ENCODE data around the gene DUOXA1. TPM values are rescaled to one million over a fixed set of nuclear protein-coding genes. Genes with fewer than 3 reads are reported as not detected.

The DUOXA1 gene
- total RNA-seq, 1 experiment from 2014 or later: 0.09 TPM

DNA sequence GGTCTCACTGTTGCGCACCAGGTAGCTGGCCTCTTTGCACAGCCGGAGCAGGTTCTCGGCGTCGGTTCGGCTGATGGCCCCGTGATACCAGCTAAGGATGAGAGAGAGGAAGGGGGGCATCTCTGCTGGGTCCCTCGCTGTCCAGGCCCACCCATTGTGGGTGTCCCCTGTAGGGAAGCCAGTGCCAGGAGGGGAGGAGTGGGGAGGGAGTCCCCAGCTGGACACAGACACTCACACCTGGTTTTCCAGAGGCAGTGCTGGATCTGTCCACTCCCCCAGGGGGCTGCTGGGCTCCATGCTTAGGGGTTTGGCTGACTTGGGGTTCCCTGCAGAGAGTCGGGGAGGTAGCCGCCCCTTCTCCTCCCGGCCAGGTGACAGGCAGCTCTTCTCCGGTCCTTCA is 42.2 kb upstream of the DUOXA1 start:
- no peak overlapping the region for H3K27ac Mint-ChIP-seq
- POLR2A ChIA-PET: interaction anchor here (1.0 kb wide), 2 partner anchors 9 to 15 kb away, joined by 3 read pairs; no protein-coding TSS in a partner anchor

DNA sequence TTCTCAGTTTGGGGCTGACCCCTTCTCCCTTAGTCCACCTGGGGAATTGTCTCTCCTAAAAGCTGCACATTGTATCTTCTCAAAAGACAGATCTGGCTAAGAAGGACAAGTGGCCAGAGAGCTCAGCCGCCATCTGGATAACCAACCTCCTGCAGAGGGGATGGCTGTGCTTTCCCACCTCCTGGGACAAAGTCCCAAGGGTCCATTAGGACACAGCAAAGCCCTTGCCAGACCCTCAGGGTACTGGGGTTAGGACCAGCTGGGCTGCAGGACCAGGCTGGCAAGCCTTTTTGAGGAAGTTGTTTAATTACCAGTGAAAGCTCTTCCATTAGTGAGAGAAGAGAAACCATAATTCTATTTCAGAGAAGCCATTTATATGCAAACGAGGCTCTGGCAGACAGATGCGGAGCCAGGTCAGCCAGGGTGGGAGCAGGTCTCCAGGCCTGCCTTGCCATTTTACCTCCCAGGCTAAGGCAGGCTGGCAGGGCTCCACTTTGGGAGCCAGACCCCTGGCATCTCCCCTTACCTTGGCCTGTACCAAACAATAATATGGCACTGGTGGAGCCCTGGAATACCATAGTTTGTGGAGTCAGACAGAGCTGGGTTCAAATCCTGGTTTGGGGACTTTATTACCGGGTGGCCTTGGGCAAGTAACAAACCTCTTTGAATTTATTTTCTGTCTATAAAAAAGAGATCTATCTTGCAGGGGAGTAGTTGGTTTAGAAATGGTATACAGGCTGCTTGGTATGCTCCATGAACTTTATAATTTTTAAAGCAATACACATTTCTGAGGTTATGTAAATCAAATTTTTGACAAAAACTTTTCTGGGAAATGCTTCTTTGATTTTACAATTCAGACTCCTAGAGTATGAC is 40.2 kb upstream of the DUOXA1 start:
- Mint-ChIP-seq H3K36me3 (peaks cover 9% of the 10 kb centered on the region), H3K4me3 (no peak overlapping the region; the same call in 1 of the 2 replicates), H3K27me3 (ENCODE audit: low read depth) (no peaks in the 10 kb centered on the region; the same call in 1 of the 2 replicates), H3K4me1 (peaks cover 51% of the 10 kb centered on the region), H3K9me3 (no peaks in the 10 kb centered on the region), H3K27ac (peak overlapping the region; percentile 29; the same call in 1 of the 2 replicates)
- CTCF ChIA-PET: interaction anchor here (1.0 to 2.6 kb wide), 4 partner anchors 10 to 52 kb away, joined by 5 to 13 read pairs (median 5); no protein-coding TSS in a partner anchor
- DNase-seq (ENCODE audit: low spot score) (no peak), ATAC-seq (peak; percentile 5; the same call in 1 of the 2 replicates)
- TF ChIP-seq MXD4 (CRISPR knock-in tag; IDR thresholded peaks at IDR 0.05; ENCODE audit: borderline replicate concordance) (no peak), ZNF423 (CRISPR knock-in tag; IDR thresholded peaks at IDR 0.05) (0 out of 2 replicates have a peak, but pooled peaks have one; percentile 14)
- POLR2A ChIA-PET: interaction anchor here (3.6 kb wide), 1 partner anchor 17 kb away, joined by 23 read pairs; the partner anchor contains the start of gene SHF

More for the DNA sequence above, 42.2 kb upstream of the DUOXA1 start:
- Mint-ChIP-seq H3K4me3 (no peak overlapping the region), H3K4me1 (peaks cover 39% of the 10 kb centered on the region), H3K36me3 (peaks cover 21% of the 10 kb centered on the region), H3K9me3 (no peaks in the 10 kb centered on the region), H3K27me3 (ENCODE audit: low read depth) (no peaks in the 10 kb centered on the region)
- DNase-seq (ENCODE audit: low spot score) (no peak), ATAC-seq (no peak)
- TF ChIP-seq ZSCAN18 (CRISPR knock-in tag; IDR thresholded peaks at IDR 0.05) (no peak), ZNF425 (CRISPR knock-in tag; conservative IDR thresholded peaks at IDR 0.05) (no peak), ZNF423 (CRISPR knock-in tag; IDR thresholded peaks at IDR 0.05) (no peak), ZNF396 (CRISPR knock-in tag; IDR thresholded peaks at IDR 0.05; ENCODE audit: borderline replicate concordance) (no peak)
- CTCF ChIA-PET: interaction anchor here (1.0 to 1.4 kb wide), 2 partner anchors 9 to 54 kb away, joined by 4 to 6 read pairs; no protein-coding TSS in a partner anchor

DNA sequence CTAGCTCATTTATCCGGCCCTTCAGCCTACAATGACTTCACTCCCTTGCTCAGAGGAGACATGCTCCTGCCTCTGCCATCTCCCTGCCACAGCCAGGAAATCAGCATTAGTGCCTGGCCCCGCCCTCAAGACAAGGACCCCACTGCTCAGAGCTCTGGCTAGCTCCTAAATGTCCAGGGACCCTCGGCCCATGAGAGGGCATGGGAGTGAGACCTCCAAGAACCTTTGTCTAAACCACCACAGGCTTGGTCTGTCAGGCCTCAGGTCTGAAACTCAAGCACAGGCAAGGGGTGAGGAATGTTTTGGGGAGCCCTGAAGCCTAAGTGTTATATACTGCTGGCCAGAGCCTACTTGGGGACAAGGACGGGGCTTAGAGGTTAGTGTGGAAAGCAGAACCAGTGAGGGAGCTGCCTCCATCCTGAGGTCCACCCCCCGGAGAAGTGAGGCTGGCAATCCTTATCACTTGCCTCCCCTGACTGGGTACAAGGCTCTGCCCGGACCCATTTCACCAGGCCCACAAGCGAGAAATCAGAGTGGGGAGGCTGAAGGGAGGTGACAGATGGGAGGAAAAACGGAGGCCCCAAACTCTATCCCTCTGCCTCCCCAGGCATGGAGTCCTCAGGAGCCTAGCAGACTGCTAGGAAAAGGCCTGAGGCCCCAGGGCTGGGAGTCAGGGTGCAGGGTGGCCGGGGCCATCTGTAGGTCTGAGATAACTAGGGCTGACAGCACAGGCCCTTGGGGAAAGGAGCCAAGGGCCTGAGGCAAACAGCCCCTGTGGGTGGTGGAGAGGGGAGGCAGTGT is 39.3 kb upstream of the DUOXA1 start:
- ATAC-seq (no peak), DNase-seq (ENCODE audit: low spot score) (no peak)
- CTCF ChIA-PET: interaction anchor here (0.6 to 2.6 kb wide), 13 partner anchors 11 to 288 kb away, joined by 3 to 21 read pairs (median 6); partner anchors contain the start of gene SHF
- Mint-ChIP-seq H3K27me3 (ENCODE audit: low read depth) (no peaks in the 10 kb centered on the region; the same call in 1 of the 2 replicates), H3K4me3 (no peak overlapping the region; the same call in 1 of the 2 replicates), H3K4me1 (peaks cover 51% of the 10 kb centered on the region), H3K27ac (peak overlapping the region; percentile 53; the same call in 1 of the 2 replicates), H3K36me3 (peaks cover 3% of the 10 kb centered on the region), H3K9me3 (no peaks in the 10 kb centered on the region)
- POLR2A ChIA-PET: interaction anchor here (0.8 to 3.6 kb wide), 4 partner anchors 10 to 233 kb away, joined by 3 to 23 read pairs (median 6); partner anchors contain the start of gene SHF
- TF ChIP-seq MXD4 (CRISPR knock-in tag; IDR thresholded peaks at IDR 0.05; ENCODE audit: borderline replicate concordance) (no peak), ZNF396 (CRISPR knock-in tag; IDR thresholded peaks at IDR 0.05; ENCODE audit: borderline replicate concordance) (no peak), JUN (CRISPR knock-in tag; IDR thresholded peaks at IDR 0.05) (no peak), ZNF671 (CRISPR knock-in tag; IDR thresholded peaks at IDR 0.05) (no peak), FOXP1 (CRISPR knock-in tag; IDR thresholded peaks at IDR 0.05; ENCODE audit: borderline replicate concordance) (no peak), ZNF263 (CRISPR knock-in tag; IDR thresholded peaks at IDR 0.05; ENCODE audit: low read depth) (no peak), ZNF281 (CRISPR knock-in tag; IDR thresholded peaks at IDR 0.05) (no peak), E2F4 (CRISPR knock-in tag; IDR thresholded peaks at IDR 0.05; ENCODE audit: borderline replicate concordance, low read depth) (no peak), RELA (CRISPR knock-in tag; IDR thresholded peaks at IDR 0.05; ENCODE audit: borderline replicate concordance) (no peak), IRF2 (CRISPR knock-in tag; IDR thresholded peaks at IDR 0.05; ENCODE audit: borderline replicate concordance, low read depth) (no peak), SMAD3 (CRISPR knock-in tag; IDR thresholded peaks at IDR 0.05; ENCODE audit: borderline replicate concordance) (no peak)
- TF ChIP-seq, protein P1, sequence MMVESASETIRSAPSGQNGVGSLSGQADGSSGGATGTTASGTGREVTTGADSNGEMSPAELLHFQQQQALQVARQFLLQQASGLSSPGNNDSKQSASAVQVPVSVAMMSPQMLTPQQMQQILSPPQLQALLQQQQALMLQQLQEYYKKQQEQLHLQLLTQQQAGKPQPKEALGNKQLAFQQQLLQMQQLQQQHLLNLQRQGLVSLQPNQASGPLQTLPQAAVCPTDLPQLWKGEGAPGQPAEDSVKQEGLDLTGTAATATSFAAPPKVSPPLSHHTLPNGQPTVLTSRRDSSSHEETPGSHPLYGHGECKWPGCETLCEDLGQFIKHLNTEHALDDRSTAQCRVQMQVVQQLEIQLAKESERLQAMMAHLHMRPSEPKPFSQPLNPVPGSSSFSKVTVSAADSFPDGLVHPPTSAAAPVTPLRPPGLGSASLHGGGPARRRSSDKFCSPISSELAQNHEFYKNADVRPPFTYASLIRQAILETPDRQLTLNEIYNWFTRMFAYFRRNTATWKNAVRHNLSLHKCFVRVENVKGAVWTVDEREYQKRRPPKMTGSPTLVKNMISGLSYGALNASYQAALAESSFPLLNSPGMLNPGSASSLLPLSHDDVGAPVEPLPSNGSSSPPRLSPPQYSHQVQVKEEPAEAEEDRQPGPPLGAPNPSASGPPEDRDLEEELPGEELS (CRISPR knock-in tag; IDR thresholded peaks at IDR 0.05): no peak
- TF ChIP-seq, protein P2, sequence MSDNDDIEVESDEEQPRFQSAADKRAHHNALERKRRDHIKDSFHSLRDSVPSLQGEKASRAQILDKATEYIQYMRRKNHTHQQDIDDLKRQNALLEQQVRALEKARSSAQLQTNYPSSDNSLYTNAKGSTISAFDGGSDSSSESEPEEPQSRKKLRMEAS (CRISPR knock-in tag; IDR thresholded peaks at IDR 0.05): no peak
